ENCODE measurements around the gene MAST4. TPM values are rescaled to one million over a fixed set of nuclear protein-coding genes. Genes with fewer than 3 reads are reported as not detected.

The MAST4 gene
- total RNA-seq, 1 donor from 2014 or later = 11.3 TPM

DNA sequence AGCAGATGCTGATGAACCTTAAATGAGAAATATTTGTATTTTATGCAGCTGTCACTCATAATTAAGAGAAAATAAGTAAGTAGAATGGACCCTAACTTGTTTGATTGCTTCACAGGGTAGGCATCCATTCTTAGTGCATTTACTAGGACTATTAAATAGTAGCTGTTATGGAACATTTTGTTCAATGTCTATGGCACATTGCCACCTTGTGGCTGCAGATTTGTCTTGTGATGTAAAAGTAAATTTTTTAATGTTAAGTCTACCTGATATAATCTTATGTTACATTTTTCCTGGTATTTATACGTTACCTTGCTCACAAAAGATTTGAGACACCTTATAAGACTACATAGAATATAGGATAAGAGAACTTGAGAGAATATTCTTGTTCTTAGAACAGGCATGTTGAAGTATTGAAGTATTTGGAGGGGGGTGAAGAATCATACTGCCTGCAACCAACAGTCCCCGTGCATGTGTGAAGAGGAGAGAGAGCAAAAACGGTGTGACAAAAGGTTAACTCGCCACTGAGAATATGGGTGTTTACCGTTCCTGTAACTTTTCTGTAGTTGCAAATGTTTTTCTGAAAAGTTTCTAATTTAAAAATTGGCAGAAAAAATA lies 161.1 kb downstream of the MAST4 start:
- H3K27ac Mint-ChIP-seq (ENCODE audit: unreplicated experiment) = no peak overlapping the region
- TF ChIP-seq, protein P1, sequence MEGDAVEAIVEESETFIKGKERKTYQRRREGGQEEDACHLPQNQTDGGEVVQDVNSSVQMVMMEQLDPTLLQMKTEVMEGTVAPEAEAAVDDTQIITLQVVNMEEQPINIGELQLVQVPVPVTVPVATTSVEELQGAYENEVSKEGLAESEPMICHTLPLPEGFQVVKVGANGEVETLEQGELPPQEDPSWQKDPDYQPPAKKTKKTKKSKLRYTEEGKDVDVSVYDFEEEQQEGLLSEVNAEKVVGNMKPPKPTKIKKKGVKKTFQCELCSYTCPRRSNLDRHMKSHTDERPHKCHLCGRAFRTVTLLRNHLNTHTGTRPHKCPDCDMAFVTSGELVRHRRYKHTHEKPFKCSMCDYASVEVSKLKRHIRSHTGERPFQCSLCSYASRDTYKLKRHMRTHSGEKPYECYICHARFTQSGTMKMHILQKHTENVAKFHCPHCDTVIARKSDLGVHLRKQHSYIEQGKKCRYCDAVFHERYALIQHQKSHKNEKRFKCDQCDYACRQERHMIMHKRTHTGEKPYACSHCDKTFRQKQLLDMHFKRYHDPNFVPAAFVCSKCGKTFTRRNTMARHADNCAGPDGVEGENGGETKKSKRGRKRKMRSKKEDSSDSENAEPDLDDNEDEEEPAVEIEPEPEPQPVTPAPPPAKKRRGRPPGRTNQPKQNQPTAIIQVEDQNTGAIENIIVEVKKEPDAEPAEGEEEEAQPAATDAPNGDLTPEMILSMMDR (IDR thresholded peaks at IDR 0.05) = peak; percentile 89
- H3K27me3 Mint-ChIP-seq (ENCODE audit: low read depth) = peaks cover 45% of the 10 kb centered on the region
- no peak overlapping the region for H3K4me3 Mint-ChIP-seq (ENCODE audit: unreplicated experiment)
- H3K9me3 Mint-ChIP-seq (ENCODE audit: low read depth) = no peaks in the 10 kb centered on the region
- no peaks in the 10 kb centered on the region for H3K36me3 Mint-ChIP-seq (ENCODE audit: low read depth)
- DNase-seq (ENCODE audit: low spot score) = no peak
- H3K4me1 Mint-ChIP-seq (ENCODE audit: low read depth) = peaks cover 3% of the 10 kb centered on the region

DNA sequence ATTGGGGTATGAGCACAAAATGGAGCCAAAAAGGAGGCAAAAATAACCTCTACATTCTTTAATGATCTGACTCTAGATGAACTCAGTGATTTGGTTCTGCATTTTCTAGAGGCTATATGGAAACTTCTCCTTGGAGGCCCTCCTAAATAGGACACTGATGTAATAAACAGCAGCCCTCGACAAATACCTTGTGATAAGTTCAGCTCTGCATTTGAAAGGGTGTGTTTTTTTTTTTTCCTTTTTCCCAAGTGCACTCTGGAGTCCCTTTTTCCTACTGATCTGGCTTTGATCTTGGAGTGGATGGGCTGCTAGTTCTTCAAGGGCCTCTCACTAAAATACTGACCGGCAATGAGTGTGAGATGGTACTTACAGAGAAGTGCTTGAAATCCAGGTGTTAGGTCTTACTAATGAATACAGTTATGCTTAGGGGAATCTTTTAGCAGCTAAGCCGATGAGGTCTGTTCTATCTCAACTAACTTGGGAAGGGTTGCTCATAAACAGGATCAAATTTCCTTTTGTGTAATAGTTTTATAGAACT lies 161.7 kb downstream of the MAST4 start:
- TF ChIP-seq, protein P1 (IDR thresholded peaks at IDR 0.05) = no peak
- peaks cover 46% of the 10 kb centered on the region for H3K27me3 Mint-ChIP-seq (ENCODE audit: low read depth)
- no peaks in the 10 kb centered on the region for H3K36me3 Mint-ChIP-seq (ENCODE audit: low read depth)
- H3K4me3 Mint-ChIP-seq (ENCODE audit: unreplicated experiment) = no peak overlapping the region
- DNase-seq (ENCODE audit: low spot score) = no peak
- no peak overlapping the region for H3K27ac Mint-ChIP-seq (ENCODE audit: unreplicated experiment)
- H3K9me3 Mint-ChIP-seq (ENCODE audit: low read depth) = no peaks in the 10 kb centered on the region
- peaks cover 3% of the 10 kb centered on the region for H3K4me1 Mint-ChIP-seq (ENCODE audit: low read depth)

DNA sequence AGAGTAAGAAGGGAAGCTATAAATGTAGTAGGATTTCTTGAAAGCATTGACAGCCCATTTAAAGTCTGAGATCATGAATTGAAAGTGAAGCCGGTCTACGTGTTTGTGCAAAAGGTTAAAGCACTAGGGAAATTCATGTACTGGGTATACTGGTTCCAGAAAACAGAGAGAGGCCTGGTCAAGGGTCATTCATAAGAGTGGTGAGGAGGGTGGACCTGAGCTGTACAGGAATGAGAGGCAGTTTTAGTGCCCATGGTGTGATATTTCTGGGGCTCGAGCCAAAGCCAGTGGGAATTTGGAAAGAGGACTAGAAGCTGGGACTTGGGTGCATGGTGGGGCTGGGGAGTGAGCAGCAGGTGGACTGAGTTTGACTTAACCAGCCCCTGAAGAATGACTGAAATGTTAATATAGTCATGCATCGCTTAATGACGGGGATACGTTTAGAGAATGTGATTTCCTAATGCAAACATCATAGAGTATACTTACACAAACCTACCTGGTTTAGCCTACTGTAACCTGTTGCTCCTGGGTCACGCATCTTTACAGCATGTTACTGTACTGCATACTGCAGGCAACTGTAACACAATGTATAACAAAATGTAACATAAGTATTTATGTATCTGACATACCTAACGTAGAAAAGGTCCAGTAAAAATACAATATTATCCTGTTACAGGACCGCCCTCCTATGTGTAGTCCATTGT lies 173.0 kb downstream of the MAST4 start:
- no peak overlapping the region for H3K27ac Mint-ChIP-seq (ENCODE audit: unreplicated experiment)
- peaks cover 5% of the 10 kb centered on the region for H3K27me3 Mint-ChIP-seq (ENCODE audit: low read depth)

DNA sequence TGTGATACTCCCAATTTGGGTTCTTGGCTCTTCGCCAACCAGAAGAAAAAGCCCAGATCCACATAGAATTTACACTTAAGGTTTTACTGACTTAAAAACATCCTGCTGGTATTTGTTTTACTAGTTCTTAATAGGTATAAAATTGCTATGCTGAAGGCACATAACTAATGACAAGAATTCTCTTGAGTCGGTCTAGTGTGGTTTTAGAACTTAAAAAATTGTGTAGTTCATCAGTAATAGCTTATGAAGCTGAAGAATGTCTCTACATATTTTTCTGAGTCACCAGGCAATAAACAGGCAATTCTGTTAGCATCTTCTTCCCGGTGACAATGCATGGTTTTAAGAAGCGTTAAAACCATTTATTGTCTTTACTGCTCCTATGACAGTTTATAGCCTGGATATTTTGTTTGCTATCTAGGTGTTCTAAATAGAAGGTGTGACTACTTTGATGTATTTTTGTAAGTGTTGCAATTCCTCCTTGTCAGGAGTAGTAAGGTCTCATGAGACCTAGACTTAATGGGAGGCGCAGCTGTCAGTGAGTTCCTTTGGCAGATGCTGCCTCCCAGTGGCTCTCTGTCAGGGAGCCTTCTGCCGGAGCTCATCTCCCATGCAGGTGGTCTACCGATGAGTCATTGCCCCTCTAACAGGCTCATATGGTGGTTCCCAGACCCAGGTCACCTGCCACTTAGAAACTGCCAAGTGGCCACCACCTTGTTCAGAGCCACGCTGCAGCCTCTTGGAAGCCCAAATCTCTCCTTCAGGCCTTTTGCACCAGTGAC lies 173.8 kb downstream of the MAST4 start:
- H3K4me1 Mint-ChIP-seq (ENCODE audit: low read depth) = no peaks in the 10 kb centered on the region
- no peak overlapping the region for H3K4me3 Mint-ChIP-seq (ENCODE audit: unreplicated experiment)
- H3K27me3 Mint-ChIP-seq (ENCODE audit: low read depth) = peaks cover 5% of the 10 kb centered on the region
- TF ChIP-seq, protein P1 (IDR thresholded peaks at IDR 0.05) = peak; percentile 56
- H3K36me3 Mint-ChIP-seq (ENCODE audit: low read depth) = no peaks in the 10 kb centered on the region
- no peak for DNase-seq (ENCODE audit: low spot score)
- H3K9me3 Mint-ChIP-seq (ENCODE audit: low read depth) = no peaks in the 10 kb centered on the region
- no peak overlapping the region for H3K27ac Mint-ChIP-seq (ENCODE audit: unreplicated experiment)

More for the DNA sequence above, 173.0 kb downstream of the MAST4 start:
- H3K9me3 Mint-ChIP-seq (ENCODE audit: low read depth) = no peaks in the 10 kb centered on the region
- DNase-seq (ENCODE audit: low spot score) = no peak
- TF ChIP-seq, protein P1 (IDR thresholded peaks at IDR 0.05) = no peak
- no peaks in the 10 kb centered on the region for H3K4me1 Mint-ChIP-seq (ENCODE audit: low read depth)
- H3K36me3 Mint-ChIP-seq (ENCODE audit: low read depth) = no peaks in the 10 kb centered on the region
- no peak overlapping the region for H3K4me3 Mint-ChIP-seq (ENCODE audit: unreplicated experiment)

DNA sequence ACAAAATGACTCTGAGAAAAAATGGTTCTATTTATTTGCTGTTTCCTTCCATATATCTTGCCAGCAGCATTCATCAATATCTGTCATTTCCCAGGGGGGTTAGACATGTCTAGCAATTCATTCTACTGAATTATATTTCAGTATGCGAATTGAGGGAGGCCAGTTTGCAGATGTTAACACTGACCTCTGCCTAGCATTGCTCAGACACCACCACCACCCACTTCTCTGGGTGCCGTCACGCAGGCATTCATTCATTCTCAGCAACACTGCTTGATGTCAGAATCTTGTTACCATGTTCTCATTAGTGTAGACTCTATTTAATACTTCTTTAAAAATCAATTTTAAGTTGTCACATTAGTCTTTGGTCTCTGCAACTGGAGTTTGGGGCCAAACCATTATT lies 181.7 kb downstream of the MAST4 start:
- DNase-seq (ENCODE audit: low spot score) = no peak
- no peaks in the 10 kb centered on the region for H3K36me3 Mint-ChIP-seq (ENCODE audit: low read depth)
- H3K4me3 Mint-ChIP-seq (ENCODE audit: unreplicated experiment) = no peak overlapping the region
- no peak overlapping the region for H3K27ac Mint-ChIP-seq (ENCODE audit: unreplicated experiment)
- peaks cover 7% of the 10 kb centered on the region for H3K27me3 Mint-ChIP-seq (ENCODE audit: low read depth)
- TF ChIP-seq, protein P1 (IDR thresholded peaks at IDR 0.05) = no peak
- H3K9me3 Mint-ChIP-seq (ENCODE audit: low read depth) = peaks cover 9% of the 10 kb centered on the region
- no peaks in the 10 kb centered on the region for H3K4me1 Mint-ChIP-seq (ENCODE audit: low read depth)
